HG02970 (cell line): ENCODE data around the gene OPRM1.

Experiments used
- ATAC-seq: cut with Tn5 transposase; IDR thresholded peaks from one replicate; pipeline ENCODE4 v1.9.1; 2021; ENCODE audit warnings: mild to moderate bottlenecking, moderate library complexity, moderate number of reproducible peaks; ENCODE audit not compliant: unreplicated experiment, low FRiP score

OPRM1 gene

GRCh38 chr6:154266560-154267099 lies 227.6 kb downstream of the OPRM1 start:
- ATAC-seq: no peak

- ATAC-seq: no peak
Observed at GRCh38 chr6:154267508-154268106, 228.6 kb downstream of the OPRM1 start.

GRCh38 chr6:154268486-154268885 lies 229.4 kb downstream of the OPRM1 start:
- no peak for ATAC-seq

DNA sequence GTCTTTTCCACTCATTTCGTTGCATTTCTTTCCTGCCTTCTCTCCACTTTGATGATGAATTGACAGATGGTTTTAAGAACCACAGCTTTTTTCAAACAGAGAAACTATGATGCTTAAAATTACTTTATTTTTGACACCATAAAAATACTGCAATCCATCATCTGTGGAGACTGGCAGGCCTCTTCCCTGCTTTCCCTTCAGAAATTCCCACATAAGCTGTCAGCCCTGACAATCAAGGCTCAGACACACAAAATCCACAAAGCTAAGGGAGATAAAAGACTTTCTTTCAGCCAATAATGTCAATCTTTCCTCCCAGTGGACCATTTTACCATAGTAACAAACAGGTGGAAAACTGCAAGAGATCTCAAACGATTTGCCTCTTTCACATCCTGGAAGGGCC lies 235.1 kb downstream of the OPRM1 start:
- ATAC-seq: no peak

GRCh38 chr6:154276810-154277628 lies 238.0 kb downstream of the OPRM1 start:
- ATAC-seq: no peak

DNA sequence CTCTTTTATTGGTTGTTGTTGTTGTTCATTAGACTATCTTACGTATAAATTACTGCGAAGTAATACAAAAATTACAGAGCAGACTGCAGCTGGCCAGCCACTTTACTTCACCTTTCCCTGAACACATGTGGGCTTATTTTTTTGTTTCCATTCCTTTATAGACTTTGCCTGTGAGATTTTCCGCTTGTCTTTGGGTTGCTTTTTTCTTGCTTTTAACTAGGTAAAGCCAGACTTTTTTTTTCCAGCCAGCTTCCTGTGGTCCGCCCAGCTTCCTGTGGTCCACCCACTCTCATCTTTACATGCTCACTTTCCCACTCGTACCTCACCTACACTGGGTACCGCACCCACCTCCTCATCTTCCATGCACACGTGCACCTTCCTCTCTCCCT lies 238.6 kb downstream of the OPRM1 start:
- ATAC-seq: no peak

DNA sequence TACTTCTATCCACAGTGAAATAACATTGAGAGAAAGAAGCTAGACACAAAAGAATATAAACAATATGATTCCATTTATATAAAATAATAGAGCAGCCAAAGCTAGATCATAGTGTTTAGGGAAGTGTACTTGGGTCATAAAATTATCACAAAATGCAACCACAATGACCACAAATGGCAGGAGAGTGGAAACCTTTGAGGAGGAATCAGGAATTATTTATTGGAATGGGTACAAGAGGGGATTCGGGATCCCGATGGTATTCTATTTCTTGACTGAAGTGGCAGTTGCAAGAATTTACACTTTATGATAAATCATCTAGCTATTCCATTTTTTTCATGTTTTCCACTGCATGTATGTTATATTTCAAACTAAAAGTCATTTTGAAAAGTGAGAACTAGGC lies 241.5 kb downstream of the OPRM1 start:
- no peak for ATAC-seq

- ATAC-seq: no peak
Observed at GRCh38 chr6:154284313-154284853, 245.3 kb downstream of the OPRM1 start.

- no peak for ATAC-seq
Observed at GRCh38 chr6:154285826-154286225, 246.8 kb downstream of the OPRM1 start.

DNA sequence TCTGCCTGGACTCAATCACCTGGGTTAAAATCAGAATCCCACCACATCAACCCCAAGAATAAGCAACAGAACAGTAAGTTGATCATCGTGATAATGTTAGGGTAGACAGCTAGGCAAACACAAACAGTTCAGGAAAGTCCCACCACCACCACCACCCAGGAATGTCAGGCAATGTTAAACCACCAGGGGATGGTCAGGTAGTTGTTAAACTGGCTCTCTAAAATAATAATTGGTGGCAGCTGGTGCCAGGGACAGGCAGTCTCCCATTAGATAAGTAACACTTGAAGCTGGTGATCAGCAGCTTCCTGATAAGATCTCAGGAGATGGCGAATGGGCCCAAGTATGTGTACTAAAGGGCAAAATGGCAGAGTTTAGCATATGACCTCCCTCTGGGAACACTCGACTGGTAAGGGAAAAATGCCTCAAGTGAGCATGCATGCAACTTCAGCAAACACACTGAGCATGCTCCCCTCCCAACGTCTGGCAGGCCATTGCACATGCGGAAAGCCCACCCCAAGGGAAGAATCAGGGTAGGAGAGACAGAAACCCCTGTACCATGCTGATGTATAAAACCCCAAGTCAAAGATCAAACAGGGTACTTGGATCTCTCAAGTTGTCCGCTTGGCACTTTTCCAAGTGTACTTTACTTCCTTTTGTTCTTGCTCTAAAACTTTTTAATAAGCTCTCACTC lies 250.9 kb downstream of the OPRM1 start:
- no peak for ATAC-seq

DNA sequence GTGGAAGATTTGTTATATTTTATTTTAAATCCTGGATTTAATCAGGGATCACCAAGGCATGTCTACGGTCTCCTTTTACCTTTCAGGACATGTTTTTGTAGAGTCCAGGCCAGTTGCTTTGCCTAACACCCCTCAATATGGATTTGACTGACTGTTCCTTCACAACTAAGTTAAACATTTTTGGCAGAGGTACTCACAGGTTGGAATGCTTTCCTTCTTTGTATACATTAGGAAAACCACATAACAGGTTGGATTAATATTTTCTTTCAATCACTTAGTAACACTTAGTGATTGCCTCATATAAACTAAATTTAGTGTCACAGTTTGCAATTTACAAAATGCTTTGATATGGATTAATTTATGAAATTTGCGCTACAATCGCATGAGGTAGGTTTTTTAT lies 253.0 kb downstream of the OPRM1 start:
- no peak for ATAC-seq

DNA sequence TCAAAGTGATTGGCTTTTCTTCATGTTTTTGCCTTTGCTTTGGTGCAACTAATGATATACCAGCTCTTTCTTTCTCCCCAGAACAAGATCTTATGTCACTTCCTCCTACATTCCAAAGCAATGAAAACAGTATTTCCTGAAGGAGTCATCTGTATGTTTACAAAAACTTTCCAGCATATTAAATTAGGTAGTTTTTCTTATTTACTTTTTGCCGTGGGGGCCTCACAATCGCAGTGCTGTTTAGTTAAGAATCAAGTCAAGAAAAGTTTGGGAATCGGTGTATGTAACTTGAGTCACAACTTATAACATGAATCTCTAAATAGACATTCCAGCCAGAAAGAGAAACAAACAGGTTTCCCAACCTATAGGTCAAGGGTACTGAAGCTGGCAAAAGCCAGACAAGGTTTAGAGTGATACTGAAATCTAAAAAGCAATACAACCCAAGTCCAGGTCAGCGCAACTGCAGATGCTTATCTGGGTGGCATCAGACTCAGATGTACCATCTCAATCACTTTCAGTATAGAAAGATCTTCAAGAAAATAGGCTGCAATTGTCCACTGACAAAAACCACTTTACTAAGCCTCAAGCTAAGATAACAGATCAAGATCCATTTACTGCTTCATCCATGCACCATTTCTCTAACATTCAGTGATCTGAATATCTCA lies 253.9 kb downstream of the OPRM1 start:
- ATAC-seq: no peak

DNA sequence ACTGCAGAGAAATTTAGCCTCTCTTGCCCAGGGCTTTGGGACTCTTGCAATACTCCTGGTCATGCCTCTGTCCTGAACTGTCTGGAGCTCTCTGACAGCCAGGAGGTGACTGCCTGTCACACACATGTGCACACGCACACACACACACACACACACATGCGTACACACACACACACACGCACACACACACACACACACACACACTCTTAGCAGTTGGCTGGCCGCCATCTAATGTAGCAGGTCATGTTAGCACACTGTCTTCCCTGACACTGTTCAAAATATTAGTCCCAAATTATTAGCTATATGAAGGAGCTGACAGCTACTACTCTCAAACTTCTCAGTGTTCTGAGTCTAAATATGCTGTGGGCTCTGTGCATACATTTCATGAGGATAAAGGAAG lies 256.7 kb downstream of the OPRM1 start:
- no peak for ATAC-seq
